NCI-H446 (cell line): Measurements from ENCODE around the gene WFDC1.
A peak's percentile ranks its signal among the peaks of the same experiment; 100 is the strongest.

Experiments
- DNase-seq, 2 experiments: peaks; one replicate each; lab custom pipeline; 2025; lab: John Stamatoyannopoulos, UW

The WFDC1 gene

GRCh38 chr16:84272740-84273320 lies 21.8 kb upstream of the WFDC1 start:
- DNase-seq: no peak

GRCh38 chr16:84274515-84274914 lies 20.2 kb upstream of the WFDC1 start:
- no peak for DNase-seq

- no peak for DNase-seq
Observed at GRCh38 chr16:84275585-84276151, 19.0 kb upstream of the WFDC1 start.

- DNase-seq: peak; percentile 3 to 42
Observed at GRCh38 chr16:84277244-84277823, 17.3 kb upstream of the WFDC1 start.

GRCh38 chr16:84278333-84278732 lies 16.3 kb upstream of the WFDC1 start:
- DNase-seq: no peak

GRCh38 chr16:84278968-84279367 lies 15.7 kb upstream of the WFDC1 start:
- no peak for DNase-seq

GRCh38 chr16:84279881-84280280 lies 14.8 kb upstream of the WFDC1 start:
- DNase-seq: no peak

- DNase-seq: peak in 1 of 2 experiments; percentile 0
Observed at GRCh38 chr16:84281074-84281473, 13.6 kb upstream of the WFDC1 start.

GRCh38 chr16:84282533-84282932 lies 12.1 kb upstream of the WFDC1 start:
- DNase-seq: no peak

GRCh38 chr16:84283314-84284153 lies 11.1 kb upstream of the WFDC1 start:
- no peak for DNase-seq

GRCh38 chr16:84284154-84284722 lies 10.4 kb upstream of the WFDC1 start:
- no peak for DNase-seq

- DNase-seq: no peak
Observed at GRCh38 chr16:84286578-84287240, 8.0 kb upstream of the WFDC1 start.

GRCh38 chr16:84288902-84289301 lies 5.8 kb upstream of the WFDC1 start:
- DNase-seq: no peak

GRCh38 chr16:84291226-84291625 lies 3.5 kb upstream of the WFDC1 start:
- no peak for DNase-seq

- peak in 1 of 2 experiments; percentile 10 for DNase-seq
Observed at GRCh38 chr16:84292011-84292410, 2.7 kb upstream of the WFDC1 start.

- no peak for DNase-seq
Observed at GRCh38 chr16:84293406-84293805, 1.3 kb upstream of the WFDC1 start.

- no peak for DNase-seq
Observed at GRCh38 chr16:84294117-84294516, 561 bp upstream of the WFDC1 start.

GRCh38 chr16:84295203-84295860 lies 654 bp downstream of the WFDC1 start:
- no peak for DNase-seq

GRCh38 chr16:84298376-84298899 lies 3.8 kb downstream of the WFDC1 start:
- no peak for DNase-seq

- DNase-seq: no peak
Observed at GRCh38 chr16:84299734-84300440, 5.2 kb downstream of the WFDC1 start.
